Measurements from ENCODE around the gene POFUT1.

GRCh38 chr20:32278199-32278643, 70.5 kb downstream of the POFUT1 start:
- TF ChIP-seq POLR2A (IDR thresholded peaks at IDR 0.05) (no peak), CTCF (IDR thresholded peaks at IDR 0.05) (no peak), EP300 (IDR thresholded peaks at IDR 0.05) (no peak)
